ENCODE measurements around the gene LYZL4.

LYZL4 gene, protein sequence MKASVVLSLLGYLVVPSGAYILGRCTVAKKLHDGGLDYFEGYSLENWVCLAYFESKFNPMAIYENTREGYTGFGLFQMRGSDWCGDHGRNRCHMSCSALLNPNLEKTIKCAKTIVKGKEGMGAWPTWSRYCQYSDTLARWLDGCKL

DNA sequence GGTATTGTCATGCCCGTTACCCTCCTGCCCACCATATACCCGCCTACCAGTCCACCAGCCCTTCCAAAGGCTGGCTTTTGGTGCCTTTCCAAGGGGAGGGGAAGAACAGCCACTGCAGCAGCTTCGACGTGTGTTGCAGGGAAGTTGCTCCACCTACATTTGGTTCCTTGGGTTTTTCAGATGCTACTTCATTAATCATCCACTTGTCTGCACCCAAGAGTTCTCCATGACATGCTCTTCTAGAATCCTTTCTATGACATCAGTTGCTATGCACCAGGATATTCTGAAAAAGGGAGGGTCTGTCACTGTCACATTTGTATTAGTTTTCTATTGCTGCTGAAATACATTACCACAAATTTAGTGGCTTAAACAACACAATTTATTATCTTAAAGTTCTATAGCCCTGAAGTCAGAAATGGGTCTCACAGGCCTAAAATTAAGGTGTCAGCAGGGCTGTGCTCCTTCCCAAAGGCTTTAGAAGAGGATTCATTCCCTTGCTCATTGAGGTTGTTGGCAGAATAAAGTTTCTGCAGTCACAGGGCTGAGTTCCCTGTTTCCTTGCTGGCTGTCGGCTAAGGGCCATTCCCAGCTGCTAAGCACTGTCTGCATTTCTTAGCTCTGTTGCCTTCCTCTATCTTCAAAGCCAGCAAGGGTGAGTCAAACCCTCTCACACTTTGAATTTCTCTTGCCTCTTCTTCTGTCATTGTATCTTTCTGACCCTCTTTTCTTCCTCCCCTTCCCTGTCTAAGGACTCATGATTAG is at the start of gene LYZL4:
LYZL4 (minus strand) TSS at position 241 of the 762 bp plus-strand sequence. CDS start 3,359 bp downstream, outside the sequence.
- DNase-seq (ENCODE audit: extremely low read depth, low read depth), result no peak
- TF ChIP-seq, protein P1, sequence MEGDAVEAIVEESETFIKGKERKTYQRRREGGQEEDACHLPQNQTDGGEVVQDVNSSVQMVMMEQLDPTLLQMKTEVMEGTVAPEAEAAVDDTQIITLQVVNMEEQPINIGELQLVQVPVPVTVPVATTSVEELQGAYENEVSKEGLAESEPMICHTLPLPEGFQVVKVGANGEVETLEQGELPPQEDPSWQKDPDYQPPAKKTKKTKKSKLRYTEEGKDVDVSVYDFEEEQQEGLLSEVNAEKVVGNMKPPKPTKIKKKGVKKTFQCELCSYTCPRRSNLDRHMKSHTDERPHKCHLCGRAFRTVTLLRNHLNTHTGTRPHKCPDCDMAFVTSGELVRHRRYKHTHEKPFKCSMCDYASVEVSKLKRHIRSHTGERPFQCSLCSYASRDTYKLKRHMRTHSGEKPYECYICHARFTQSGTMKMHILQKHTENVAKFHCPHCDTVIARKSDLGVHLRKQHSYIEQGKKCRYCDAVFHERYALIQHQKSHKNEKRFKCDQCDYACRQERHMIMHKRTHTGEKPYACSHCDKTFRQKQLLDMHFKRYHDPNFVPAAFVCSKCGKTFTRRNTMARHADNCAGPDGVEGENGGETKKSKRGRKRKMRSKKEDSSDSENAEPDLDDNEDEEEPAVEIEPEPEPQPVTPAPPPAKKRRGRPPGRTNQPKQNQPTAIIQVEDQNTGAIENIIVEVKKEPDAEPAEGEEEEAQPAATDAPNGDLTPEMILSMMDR (IDR thresholded peaks at IDR 0.05; ENCODE audit: low read depth, low read length), result no peak

DNA sequence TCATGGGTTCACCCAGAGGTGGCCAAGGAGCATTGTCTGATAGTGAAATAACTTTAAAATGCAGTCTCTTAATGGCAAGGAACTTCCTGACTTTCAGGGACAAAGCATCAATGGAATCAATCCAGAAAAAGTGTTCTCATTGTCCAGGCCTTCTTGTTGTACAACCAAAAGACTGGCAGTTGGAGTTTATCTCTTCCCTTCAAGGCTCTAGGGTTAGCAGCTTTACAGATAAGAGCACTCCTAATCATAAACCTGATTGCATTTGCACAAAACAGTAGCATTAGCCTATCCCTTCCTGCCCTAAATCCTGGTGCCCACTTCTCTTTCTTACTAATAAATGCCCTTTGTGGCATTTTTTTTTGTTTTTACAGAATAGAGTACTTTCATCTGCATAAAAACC is 48.7 kb upstream of the LYZL4 start:
- no peak for DNase-seq (ENCODE audit: extremely low read depth, low read depth)
- TF ChIP-seq, protein P1 (IDR thresholded peaks at IDR 0.05; ENCODE audit: low read depth, low read length), result no peak

DNA sequence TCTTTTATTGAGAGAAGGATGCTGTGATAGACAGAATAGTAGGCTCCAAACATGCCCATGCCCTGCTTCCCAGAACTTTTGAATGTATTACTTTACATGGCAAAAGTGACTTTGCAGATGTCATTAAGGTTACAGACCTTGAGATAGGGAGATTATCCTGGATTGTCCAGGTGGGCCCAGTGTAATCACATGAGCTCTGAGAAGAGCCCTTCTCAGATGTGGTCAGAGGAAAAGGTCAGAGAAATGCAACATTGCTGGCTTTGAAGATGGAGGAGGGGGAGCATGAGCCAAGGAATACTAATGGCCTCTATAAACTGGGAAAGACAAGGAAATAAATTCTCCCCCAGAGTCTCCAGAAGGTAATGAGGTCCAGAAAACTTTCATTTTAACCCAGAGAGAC is 45.8 kb upstream of the LYZL4 start:
- TF ChIP-seq, protein P1 (IDR thresholded peaks at IDR 0.05; ENCODE audit: low read depth, low read length), result no peak
- no peak for DNase-seq (ENCODE audit: extremely low read depth, low read depth)

DNA sequence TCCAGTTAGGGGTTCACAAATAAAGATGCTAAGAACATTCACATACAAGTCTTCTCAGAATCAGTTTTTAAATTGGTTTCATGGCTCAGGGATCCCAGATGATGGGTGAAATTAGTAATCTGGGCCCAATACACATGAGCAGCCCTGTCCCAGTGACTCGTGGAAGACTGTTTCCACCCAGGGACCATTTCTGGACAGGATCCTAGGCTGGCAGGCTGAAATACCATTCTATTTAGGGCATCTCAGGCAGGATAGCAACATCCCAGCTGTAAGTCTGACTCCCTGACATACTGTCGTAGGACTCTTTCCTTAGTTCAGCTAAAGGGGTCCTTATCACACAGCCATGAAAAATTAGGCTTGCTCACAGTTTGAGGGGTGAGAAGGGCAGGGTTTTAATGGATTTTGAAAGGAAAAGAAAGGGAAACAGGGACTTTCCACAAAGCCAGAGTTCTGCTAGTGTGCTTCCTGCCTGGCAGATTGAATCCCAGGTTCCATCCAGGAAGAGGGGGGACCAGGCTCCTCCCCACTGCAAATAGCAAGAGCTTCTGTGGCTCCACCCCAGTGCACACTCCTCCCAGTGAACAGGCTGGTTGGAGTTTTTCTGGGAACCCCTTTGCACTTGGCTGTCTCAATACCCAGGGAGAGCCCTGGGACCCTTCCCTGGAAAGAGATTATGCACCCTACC is 41.3 kb upstream of the LYZL4 start:
- DNase-seq (ENCODE audit: extremely low read depth, low read depth), result no peak
- TF ChIP-seq, protein P1 (IDR thresholded peaks at IDR 0.05; ENCODE audit: low read depth, low read length), result no peak

DNA sequence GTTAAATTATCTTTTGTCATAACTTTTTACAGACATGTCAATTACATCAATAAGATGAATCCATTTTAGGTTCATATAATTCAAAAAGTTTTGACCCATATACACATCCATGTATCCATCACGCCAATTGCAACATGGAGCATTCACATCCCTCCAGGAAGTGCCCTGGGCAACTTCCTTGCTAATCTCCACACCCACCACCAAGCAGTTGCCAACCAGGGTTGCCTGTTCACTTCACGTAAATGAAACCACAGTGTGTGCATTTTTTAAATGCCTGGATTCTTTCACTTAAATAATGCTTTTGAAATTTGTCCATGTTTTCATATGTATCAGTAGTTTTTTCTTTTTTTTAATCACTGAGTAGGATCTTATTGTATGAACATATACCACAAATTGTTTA is 40.7 kb upstream of the LYZL4 start:
- no peak for DNase-seq (ENCODE audit: extremely low read depth, low read depth)
- TF ChIP-seq, protein P1 (IDR thresholded peaks at IDR 0.05; ENCODE audit: low read depth, low read length), result no peak

DNA sequence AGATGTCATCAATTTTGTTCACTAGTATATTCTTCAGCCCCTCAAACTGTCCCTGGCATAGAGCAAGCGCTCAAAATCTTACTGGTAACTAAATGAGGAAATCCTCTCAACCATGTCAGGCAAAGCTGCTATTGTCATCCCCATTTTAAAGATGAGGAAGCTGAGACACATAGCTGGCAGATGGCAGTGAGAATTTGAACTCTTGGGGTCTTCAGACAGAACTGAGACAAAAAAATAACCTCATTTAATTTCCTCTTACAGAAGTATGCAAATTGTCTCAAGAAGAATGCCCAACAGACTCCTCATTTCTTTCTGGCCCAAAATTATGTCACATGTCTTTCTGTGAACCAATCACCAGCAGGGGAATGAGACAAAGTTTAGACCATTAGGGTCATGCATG is 40.2 kb upstream of the LYZL4 start:
- no peak for DNase-seq (ENCODE audit: extremely low read depth, low read depth)
- TF ChIP-seq, protein P1 (IDR thresholded peaks at IDR 0.05; ENCODE audit: low read depth, low read length), result no peak

DNA sequence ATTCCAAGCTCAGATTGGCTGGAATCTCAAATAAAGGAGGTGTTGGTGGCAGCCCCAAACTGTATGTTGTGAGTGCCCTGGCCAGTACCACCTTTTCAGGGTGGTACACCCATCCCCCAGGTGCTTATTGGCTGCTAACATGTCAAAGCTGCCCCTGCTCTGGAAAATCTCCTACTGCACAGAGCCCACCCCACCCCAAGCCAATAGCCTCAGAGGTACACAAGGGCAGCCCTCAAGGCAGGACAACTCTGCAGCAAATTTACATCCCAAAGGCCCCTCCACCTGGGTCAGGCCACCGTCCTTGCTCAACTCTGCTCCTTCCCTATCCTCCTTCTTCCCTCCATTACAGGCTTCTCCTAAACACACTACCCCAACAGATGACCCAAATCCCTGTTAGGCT is 37.1 kb upstream of the LYZL4 start:
- no peak for DNase-seq (ENCODE audit: extremely low read depth, low read depth)

More for the DNA sequence above, 37.1 kb upstream of the LYZL4 start:
- TF ChIP-seq, protein P1 (IDR thresholded peaks at IDR 0.05; ENCODE audit: low read depth, low read length), result no peak

All from AG09319 (cell line).